GM19455 (cell line): Measurements from ENCODE around the gene LECT2.

Experiments
- ATAC-seq: cut with Tn5 transposase; IDR thresholded peaks from one replicate; pipeline ENCODE4 v1.9.1; 2021; ENCODE audit not compliant: unreplicated experiment

Gene LECT2

GRCh38 chr5:135937245-135937911, 17.4 kb downstream of the LECT2 start:
- ATAC-seq = no peak

- ATAC-seq = no peak
Observed at GRCh38 chr5:135934939-135935338, 19.8 kb downstream of the LECT2 start.

- ATAC-seq = no peak
Observed at GRCh38 chr5:135930949-135931295, 23.9 kb downstream of the LECT2 start.

- ATAC-seq = no peak
Observed at GRCh38 chr5:135930029-135930948, 24.5 kb downstream of the LECT2 start.

- ATAC-seq = no peak
Observed at GRCh38 chr5:135921388-135921787, 33.4 kb downstream of the LECT2 start.

- ATAC-seq = no peak
Observed at GRCh38 chr5:135920199-135920598, 34.6 kb downstream of the LECT2 start.

- no peak for ATAC-seq
Observed at GRCh38 chr5:135916638-135917263, 38.0 kb downstream of the LECT2 start.

- no peak for ATAC-seq
Observed at GRCh38 chr5:135915466-135916001, 39.2 kb downstream of the LECT2 start.

GRCh38 chr5:135913713-135914626, 40.8 kb downstream of the LECT2 start:
- ATAC-seq = no peak

GRCh38 chr5:135905144-135905543, 49.6 kb downstream of the LECT2 start:
- no peak for ATAC-seq

- no peak for ATAC-seq
Observed at GRCh38 chr5:135901633-135902032, 53.1 kb downstream of the LECT2 start.

- no peak for ATAC-seq
Observed at GRCh38 chr5:135900276-135900675, 54.5 kb downstream of the LECT2 start.

- no peak for ATAC-seq
Observed at GRCh38 chr5:135898651-135899050, 56.1 kb downstream of the LECT2 start.
